GM21723 (cell line): ENCODE measurements around the gene RASA4.
"Not testable (repeated sequence)": the region's sequence is repeated elsewhere in the genome, so short reads cannot be mapped to it uniquely, and the experiment has no call there.

ENCODE experiments used
- ATAC-seq: cut with Tn5 transposase; IDR thresholded peaks from one replicate; pipeline ENCODE4 v1.9.1; 2021; ENCODE audit warnings: mild to moderate bottlenecking, moderate library complexity; ENCODE audit not compliant: unreplicated experiment

Gene RASA4

GRCh38 chr7:102545288-102545687 is 71.3 kb downstream of the RASA4 start:
- not testable (repeated sequence) for ATAC-seq

GRCh38 chr7:102544372-102544771 is 72.2 kb downstream of the RASA4 start:
- not testable (repeated sequence) for ATAC-seq

DNA sequence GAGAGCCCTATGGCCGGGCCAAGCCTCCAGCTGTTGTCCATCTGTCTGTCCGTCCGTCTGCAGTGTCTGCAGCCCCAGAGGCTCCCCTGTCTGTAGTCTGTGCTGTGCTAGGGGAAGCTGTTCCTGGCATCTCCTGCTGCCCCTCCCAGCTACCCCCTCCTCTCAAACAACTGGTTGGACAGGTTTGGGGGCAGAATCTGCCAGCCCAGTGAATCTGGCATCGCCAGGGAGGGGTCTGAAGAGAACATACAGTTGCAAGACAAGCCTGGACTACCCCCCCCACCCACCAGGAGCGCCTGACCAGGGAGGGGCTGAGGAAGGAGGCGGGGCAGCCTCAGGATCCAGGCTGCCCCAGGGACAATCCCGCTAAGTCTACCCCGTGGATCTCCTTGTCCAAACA is 73.0 kb downstream of the RASA4 start, which contains the start of gene UPK3BL2:
Gene UPK3BL2, minus strand, starts transcription at position 101 of the 400 bp plus-strand sequence. Its CDS starts 60 bp downstream, at position 41.
- not testable (repeated sequence) for ATAC-seq

GRCh38 chr7:102542771-102543170 is 73.8 kb downstream of the RASA4 start:
- not testable (repeated sequence) for ATAC-seq

GRCh38 chr7:102542083-102542482 is 74.5 kb downstream of the RASA4 start:
- not testable (repeated sequence) for ATAC-seq

GRCh38 chr7:102540604-102541003 is 76.0 kb downstream of the RASA4 start:
- ATAC-seq, result not testable (repeated sequence)

GRCh38 chr7:102535062-102535615 is 81.4 kb downstream of the RASA4 start:
- not testable (repeated sequence) for ATAC-seq

DNA sequence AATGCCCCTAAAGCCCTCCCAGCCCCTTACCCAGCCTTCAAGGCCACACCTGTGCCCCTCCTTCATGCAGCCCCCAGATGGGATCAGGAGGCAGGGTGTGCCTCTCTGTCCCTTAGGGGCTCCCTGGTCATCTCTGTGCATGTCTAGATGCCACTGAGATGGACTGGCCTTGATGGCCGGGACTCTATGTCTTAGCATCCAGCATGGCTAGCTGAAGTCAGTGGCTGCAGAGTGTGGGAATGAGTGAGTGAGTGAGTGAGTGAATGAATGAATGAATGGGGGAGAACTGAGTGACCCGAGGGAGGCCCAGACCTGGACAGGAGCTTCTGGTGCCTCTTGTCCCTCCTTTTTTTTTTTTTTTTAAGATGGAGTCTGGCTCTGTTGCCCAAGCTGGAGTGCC is 84.4 kb downstream of the RASA4 start:
- ATAC-seq, result not testable (repeated sequence)

GRCh38 chr7:102531583-102531982 is 85.0 kb downstream of the RASA4 start:
- ATAC-seq, result not testable (repeated sequence)

- not testable (repeated sequence) for ATAC-seq
Measured at GRCh38 chr7:102527822-102528793, 88.4 kb downstream of the RASA4 start.

GRCh38 chr7:102527182-102527581 is 89.4 kb downstream of the RASA4 start:
- not testable (repeated sequence) for ATAC-seq

DNA sequence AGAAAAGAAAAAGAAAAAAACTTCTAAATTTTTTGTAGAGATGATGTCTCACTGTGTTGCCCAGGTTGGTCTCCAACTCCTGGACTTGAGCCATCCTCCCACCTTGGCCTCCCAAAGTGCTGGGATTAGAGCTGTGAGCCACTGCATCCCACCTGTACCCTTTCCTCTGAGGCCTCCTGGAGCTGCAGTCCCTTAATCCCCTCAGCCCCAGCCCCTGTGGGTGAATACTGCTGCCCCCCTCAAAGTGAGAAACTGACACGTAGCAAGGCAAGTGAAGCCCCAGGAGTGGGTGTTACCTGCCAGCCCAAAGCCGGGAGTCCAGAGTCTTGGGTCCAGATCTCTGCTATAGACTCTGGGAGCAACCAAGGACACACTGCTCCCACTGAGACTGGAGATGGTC is 91.8 kb downstream of the RASA4 start:
- ATAC-seq, result not testable (repeated sequence)
